HuH-7 (cell line): Measurements from ENCODE around the gene GALNT17.
"Not testable (repeated sequence)": the region's sequence is repeated elsewhere in the genome, so short reads cannot be mapped to it uniquely, and the experiment has no call there.

Experiments used
- DNase-seq: peaks from one replicate; pipeline ENCODE4 v3.0.0; 2011; ENCODE audit warnings: low spot score

GALNT17 gene

GRCh38 chr7:71637578-71637977, 505.6 kb downstream of the GALNT17 start:
- no peak for DNase-seq

- DNase-seq = no peak
Observed at GRCh38 chr7:71638108-71638507, 506.2 kb downstream of the GALNT17 start.

GRCh38 chr7:71639382-71640085, 507.6 kb downstream of the GALNT17 start:
- DNase-seq = no peak

GRCh38 chr7:71643031-71643430, 511.1 kb downstream of the GALNT17 start:
- DNase-seq = not testable (repeated sequence)

- DNase-seq = no peak
Observed at GRCh38 chr7:71645836-71646235, 513.9 kb downstream of the GALNT17 start.

- DNase-seq = no peak
Observed at GRCh38 chr7:71649812-71650211, 517.9 kb downstream of the GALNT17 start.

GRCh38 chr7:71650653-71651337, 518.9 kb downstream of the GALNT17 start:
- DNase-seq = no peak

- no peak for DNase-seq
Observed at GRCh38 chr7:71652510-71652909, 520.6 kb downstream of the GALNT17 start.

- DNase-seq = no peak
Observed at GRCh38 chr7:71657386-71657785, 525.4 kb downstream of the GALNT17 start.

- DNase-seq = no peak
Observed at GRCh38 chr7:71659622-71660021, 527.7 kb downstream of the GALNT17 start.

- DNase-seq = no peak
Observed at GRCh38 chr7:71661671-71662224, 529.8 kb downstream of the GALNT17 start.

GRCh38 chr7:71665716-71666115, 533.8 kb downstream of the GALNT17 start:
- no peak for DNase-seq

- no peak for DNase-seq
Observed at GRCh38 chr7:71668572-71668971, 536.6 kb downstream of the GALNT17 start.

- DNase-seq = no peak
Observed at GRCh38 chr7:71679480-71679879, 547.5 kb downstream of the GALNT17 start.

GRCh38 chr7:71682181-71682580, 550.2 kb downstream of the GALNT17 start:
- no peak for DNase-seq

- DNase-seq = no peak
Observed at GRCh38 chr7:71682841-71683781, 551.2 kb downstream of the GALNT17 start.

- DNase-seq = no peak
Observed at GRCh38 chr7:71687286-71687685, 555.3 kb downstream of the GALNT17 start.

- DNase-seq = no peak
Observed at GRCh38 chr7:71687831-71688599, 556.1 kb downstream of the GALNT17 start.

- no peak for DNase-seq
Observed at GRCh38 chr7:71691538-71691937, 559.6 kb downstream of the GALNT17 start.

- no peak for DNase-seq
Observed at GRCh38 chr7:71694665-71695064, 562.7 kb downstream of the GALNT17 start.

GRCh38 chr7:71695186-71695585, 563.2 kb downstream of the GALNT17 start:
- no peak for DNase-seq

GRCh38 chr7:71696511-71696910, 564.6 kb downstream of the GALNT17 start:
- DNase-seq = no peak
